HG02884 (cell line): ENCODE data around the gene CTSF.
"Not testable (repeated sequence)": the region's sequence is repeated elsewhere in the genome, so short reads cannot be mapped to it uniquely, and the experiment has no call there.

ENCODE experiments used
- ATAC-seq: cut with Tn5 transposase; IDR thresholded peaks from one replicate; pipeline ENCODE4 v1.9.1; 2021; ENCODE audit warnings: mild to moderate bottlenecking, moderate library complexity; ENCODE audit not compliant: unreplicated experiment

CTSF gene

GRCh38 chr11:66559866-66560676 is 8.3 kb downstream of the CTSF start:
- ATAC-seq: no peak

DNA sequence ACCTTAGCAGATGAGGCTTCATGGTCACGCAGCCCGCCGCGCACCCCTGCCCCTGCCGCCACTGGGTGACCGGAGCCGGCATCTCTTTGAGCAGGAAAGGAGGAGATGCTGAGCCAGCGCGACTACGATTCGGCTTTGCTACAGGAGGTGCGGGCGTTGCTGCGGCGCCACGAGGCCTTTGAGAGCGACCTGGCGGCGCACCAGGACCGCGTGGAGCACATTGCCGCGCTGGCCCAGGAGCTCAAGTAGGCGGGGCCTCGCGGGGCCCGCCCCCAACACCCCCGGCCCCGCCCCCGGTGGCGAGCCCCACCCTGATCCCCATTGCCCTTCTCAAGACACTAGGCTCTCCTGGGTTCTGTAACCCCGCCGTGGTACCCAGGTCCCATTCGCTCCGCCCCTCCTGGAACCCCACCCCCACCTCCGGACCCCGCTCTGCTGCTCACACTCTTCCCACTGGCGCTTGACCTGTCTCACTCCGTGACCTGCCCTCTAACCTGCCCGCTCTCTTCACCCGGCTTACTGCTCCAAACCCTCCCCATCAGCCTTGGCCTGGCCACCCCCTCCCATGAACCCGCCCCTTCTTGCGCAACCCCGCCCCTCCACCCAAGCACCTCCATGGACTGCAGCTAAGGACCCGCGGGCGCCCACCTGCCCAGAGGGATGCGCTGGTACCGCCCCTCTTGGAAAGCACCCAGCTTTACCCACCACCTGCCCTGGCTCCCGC is 9.1 kb downstream of the CTSF start:
- ATAC-seq: no peak

- ATAC-seq: no peak
Measured at GRCh38 chr11:66557733-66558326, 10.6 kb downstream of the CTSF start.

- no peak for ATAC-seq
Measured at GRCh38 chr11:66556086-66556485, 12.3 kb downstream of the CTSF start.

DNA sequence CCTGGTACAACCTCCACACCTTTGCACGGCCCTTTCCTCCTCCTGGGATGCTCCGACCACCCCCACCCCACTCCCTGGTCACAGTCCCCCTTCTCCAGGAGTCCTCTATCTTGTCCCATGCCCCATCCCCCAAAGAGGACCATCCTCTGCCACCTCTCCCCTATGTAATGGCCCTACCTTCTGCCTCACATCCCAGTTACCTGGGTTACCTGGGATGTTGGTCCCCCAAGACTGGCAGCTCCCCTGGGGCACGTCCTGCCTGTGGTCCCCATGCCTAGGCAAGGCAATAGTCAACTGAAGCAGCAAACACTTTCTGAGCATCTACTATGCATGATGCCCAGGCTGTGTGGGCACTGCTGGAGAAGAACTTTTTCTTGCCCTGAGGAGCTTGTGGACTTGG is 13.0 kb downstream of the CTSF start:
- no peak for ATAC-seq

DNA sequence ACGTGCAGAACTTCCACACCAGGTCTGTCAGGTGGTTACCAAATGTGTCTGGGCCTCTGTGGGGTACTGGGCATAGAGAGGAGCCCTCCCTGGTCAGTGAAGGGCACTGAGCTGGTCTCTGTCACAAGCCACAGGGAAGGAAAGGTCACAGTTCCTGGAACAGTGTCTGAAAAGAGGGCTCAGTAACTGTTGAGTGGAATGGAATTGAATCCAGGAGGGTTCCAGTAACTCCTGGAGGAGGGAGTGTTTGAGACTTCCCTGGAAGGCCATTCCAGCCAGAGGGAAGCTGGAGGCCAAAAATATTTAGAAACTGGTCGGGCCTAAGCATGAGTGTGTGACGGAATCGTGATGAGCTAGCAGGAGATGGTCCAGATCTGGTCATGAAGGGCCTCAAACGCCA is 13.8 kb downstream of the CTSF start:
- ATAC-seq: no peak

- ATAC-seq: no peak
Measured at GRCh38 chr11:66550887-66551286, 17.5 kb downstream of the CTSF start.

DNA sequence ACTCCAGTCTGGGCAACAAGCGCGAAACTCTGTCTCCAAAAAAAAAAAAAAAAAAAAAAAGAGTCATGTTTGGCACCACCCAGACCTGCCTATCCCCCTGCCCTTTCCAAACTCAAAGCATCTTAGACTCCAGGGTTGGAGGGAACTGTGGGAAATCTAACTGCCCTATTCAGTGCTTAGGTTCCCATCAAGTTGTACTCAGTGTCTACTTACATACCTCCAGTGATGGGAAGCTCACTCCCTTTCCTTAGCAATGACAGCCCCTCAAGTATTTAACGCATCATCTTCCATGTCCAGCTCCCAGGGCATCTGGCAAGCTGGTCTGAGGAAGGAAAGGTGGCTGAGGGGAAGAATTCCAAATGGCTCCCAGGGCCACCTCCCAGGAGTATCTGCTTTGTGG is 18.7 kb downstream of the CTSF start:
- ATAC-seq: no peak

- ATAC-seq: no peak
Measured at GRCh38 chr11:66548774-66549630, 19.4 kb downstream of the CTSF start.

GRCh38 chr11:66548041-66548440 is 20.4 kb downstream of the CTSF start:
- ATAC-seq: no peak

DNA sequence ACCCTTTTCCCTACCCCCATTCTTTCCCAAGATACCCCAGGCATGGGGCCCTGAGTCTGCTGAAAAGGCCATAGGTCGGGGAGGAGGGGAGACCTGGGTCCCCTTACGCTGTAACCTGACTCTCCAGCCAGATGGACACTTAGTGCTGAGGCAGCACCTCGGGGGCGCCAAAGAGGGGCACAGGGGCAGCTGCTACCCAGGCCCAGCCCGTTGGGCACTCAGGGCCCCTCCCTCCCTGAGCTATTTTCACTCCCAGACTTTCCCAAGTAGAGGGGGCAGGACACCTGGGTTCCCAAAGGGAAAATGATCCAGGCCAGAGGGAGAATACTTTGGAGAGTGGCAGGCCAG is 20.8 kb downstream of the CTSF start:
- no peak for ATAC-seq

DNA sequence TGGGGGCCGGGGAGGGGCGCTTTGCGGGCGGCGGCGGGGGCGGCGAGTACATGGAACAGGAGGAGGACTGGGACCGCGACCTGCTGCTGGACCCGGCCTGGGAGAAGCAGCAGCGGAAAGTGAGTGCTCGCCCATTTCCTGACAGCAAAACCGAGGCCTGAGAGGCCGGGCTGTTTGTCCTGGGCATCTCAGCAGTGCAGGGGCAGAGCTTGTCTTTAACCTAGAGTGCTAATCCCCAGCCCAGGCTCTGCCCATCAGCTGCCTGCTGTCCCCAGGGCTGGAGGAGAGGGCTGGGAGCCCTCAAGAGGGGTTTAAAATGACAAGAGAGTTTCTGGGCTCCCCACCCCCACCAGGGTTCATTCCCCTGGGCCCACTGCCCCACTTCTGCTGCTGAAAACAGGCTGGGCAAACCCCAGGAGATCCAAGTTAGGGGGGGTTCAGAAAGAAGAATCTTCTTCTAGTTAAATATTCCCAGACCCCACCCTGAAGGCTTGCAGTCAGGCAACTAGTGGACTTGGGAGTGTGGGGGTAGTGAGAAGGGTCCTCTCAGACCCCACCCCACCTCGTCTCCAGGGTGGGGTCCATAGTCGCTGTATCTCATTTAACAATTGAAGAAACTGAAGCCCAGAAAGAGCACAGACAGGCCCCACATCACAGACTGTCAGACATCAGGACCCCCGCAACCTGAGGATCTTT is 21.3 kb downstream of the CTSF start:
- ATAC-seq: no peak

DNA sequence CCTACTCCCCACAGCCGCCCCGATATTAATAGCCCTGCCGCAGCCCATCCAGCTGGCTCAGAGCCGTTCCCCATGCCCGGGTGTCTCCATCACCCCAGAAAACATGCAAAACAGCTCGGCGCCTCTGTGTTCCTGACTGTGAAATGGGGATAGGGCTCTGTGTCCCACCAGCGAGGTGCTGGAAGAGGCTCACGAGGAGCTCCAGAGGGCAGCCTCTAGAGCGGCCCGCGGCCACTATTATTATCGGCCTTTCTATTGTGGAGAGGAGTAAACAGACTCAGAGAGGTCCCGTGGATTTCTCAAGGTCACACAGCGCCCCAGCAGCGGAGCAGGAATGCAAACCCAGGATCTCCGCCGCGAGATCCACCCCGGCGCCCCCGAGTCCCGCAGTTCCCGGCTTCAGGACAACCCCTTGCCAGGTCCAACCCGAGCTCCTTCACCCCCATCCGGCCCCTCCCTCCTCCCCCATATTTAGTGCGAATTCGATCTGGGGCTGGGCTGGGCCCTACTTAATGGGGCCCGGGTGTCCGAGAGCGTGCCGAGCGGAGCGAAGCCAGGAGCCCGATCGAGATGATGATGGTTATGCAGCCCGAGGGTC is 21.9 kb downstream of the CTSF start, which contains the start of gene ACTN3:
ACTN3 (plus strand) TSS at position 536 of the 598 bp plus-strand sequence; CDS start at position 571, 35 bp downstream.
- no peak for ATAC-seq

DNA sequence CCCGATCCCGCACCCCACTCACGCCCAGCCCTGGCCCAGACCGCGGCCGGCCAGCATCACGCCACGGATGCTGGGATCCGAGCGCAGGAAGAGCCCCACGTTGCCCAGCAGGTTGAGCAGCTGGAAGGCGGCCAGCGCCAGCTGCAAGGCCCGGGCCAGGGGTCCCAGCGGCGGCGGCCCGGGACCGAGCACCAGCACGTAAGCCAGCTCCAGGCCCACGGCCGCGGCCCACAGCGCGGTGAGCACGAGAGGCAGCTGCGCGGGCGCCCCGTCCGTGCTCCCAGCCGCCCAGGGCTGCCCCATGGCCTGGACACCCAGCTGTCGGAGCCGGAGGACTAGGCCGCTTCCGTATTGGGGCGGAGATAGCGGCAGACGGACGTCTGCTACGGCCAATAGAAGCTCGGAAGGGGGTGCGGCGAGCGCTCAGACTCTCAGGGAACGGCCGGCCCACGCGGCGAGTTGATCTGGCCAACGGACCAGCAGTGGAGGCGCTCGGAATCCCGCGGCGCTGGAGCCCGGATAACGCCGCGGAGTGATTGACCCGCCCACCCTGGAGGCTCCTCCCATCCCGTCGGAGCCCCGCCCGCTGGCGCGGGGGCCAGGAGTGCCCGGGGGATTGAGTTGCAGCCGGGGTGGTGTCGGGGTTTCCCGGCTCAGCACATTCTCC is 22.6 kb downstream of the CTSF start, which contains the start of gene ZDHHC24:
ZDHHC24 (minus strand) TSS at position 348 of the 667 bp plus-strand sequence; CDS start at position 303, 45 bp downstream.
- peak; percentile 84 for ATAC-seq

DNA sequence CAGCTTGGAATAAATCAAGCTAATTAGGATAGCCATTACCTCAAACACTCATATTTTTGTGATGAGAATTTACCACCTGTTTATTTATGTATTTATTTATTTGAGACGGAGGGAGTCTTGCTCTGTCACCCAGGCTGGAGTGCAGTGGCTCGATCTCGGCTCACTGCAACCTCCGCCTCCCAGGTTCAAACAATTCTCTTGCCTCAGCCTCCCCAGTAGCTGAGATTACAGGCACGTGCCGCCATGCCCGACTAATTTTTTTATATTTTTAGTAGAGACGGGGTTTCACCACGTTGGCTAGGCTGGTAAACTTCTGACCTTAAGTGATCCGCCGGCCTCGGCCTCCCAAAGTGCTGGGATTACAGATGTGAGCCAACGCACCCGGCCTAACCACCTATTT is 23.5 kb downstream of the CTSF start:
- ATAC-seq: not testable (repeated sequence)

- ATAC-seq: no peak
Measured at GRCh38 chr11:66543263-66544107, 24.9 kb downstream of the CTSF start.

DNA sequence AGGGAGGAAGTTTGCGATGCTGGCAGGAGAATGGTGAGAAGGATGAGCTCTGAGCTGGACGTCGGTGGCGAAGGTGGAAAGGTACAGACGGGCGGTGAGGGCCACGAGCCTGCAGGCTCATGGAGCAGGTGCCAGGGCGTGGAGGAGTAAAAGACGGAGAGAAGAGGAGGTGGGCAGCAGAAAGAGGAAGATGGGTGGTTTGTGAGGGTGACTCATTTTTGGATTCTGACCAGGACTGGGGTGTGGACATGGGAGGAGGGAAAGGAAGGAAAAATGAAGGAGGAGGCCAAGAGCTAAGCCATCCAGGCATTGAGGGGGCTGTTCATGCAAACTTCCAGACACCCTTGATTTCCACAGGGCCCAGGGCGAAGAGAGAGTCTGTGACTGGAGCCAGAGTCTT is 26.0 kb downstream of the CTSF start:
- no peak for ATAC-seq

- no peak for ATAC-seq
Measured at GRCh38 chr11:66541892-66542291, 26.5 kb downstream of the CTSF start.
